GM19455 (cell line): Measurements from ENCODE around the gene TEX52.

Source experiments
- ATAC-seq: cut with Tn5 transposase; IDR thresholded peaks from one replicate; pipeline ENCODE4 v1.9.1; 2021; ENCODE audit not compliant: unreplicated experiment

The TEX52 gene

DNA sequence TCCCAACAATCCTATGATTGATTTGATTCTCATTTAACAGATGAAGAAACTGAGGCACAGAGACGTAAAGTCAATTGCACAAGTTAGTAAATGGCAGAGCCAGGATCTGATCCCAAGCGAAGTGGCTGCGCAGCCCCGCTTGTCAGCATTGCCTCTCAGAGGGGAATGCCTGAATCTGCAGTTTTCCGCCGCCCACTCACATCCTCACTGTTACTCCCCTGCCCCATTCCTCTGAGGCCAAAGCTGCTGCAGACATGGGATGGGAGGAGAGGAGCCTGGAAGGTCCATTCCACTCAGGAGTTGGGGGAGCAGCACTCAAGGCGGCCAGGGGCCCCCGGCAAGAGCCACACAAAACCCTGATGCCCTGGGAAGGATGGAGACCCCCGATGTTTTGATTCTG is 23.0 kb downstream of the TEX52 start:
- no peak for ATAC-seq

- no peak for ATAC-seq
Observed at GRCh38 chr12:2833327-2833726, 23.5 kb downstream of the TEX52 start.

GRCh38 chr12:2832550-2833127 is 24.2 kb downstream of the TEX52 start:
- ATAC-seq = no peak

GRCh38 chr12:2829275-2829674 is 27.6 kb downstream of the TEX52 start:
- no peak for ATAC-seq

GRCh38 chr12:2826721-2827515 is 29.9 kb downstream of the TEX52 start:
- no peak for ATAC-seq

DNA sequence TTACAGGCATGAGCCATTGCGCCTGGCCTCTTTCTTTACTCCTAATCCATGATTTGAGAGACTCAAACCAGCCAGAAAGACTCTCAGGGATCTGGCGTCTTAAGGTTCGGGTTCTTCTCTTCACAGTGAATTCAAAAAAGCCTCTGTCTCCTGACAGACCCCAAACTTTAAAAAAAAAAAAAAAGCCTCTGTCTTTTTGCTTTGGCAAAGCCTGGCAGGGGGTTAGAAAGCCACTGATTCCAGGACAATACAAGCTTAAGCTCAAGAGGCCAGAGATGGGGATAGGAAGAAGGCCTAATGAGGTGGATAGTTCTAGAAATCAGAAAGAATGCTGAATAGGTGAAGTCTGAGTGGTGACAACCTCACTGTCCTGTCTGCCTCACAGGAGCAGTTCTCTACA is 30.8 kb downstream of the TEX52 start:
- ATAC-seq = no peak

GRCh38 chr12:2825132-2825531 is 31.7 kb downstream of the TEX52 start:
- ATAC-seq = no peak

GRCh38 chr12:2824541-2824940 is 32.3 kb downstream of the TEX52 start:
- ATAC-seq = no peak

DNA sequence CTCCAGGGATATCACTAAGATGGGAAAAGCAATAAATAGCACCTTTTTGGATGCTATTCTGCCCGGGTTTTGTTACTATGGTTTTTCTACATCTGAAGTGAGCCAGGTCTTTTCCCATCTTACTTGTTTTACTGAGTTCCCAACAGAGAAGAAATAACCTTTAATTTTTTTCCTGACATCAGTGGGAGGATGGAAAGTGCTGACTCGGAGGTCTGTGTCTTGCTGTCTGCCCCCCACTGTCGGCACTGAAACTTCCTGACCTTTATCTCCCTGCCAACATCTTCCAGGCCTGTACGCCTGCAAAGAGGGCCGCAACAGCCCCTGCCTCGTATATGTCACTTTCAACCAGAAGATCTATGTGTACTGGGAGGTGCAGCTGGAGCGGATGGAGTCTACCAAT is 33.4 kb downstream of the TEX52 start:
- no peak for ATAC-seq

GRCh38 chr12:2820432-2820831 is 36.4 kb downstream of the TEX52 start:
- ATAC-seq = no peak

DNA sequence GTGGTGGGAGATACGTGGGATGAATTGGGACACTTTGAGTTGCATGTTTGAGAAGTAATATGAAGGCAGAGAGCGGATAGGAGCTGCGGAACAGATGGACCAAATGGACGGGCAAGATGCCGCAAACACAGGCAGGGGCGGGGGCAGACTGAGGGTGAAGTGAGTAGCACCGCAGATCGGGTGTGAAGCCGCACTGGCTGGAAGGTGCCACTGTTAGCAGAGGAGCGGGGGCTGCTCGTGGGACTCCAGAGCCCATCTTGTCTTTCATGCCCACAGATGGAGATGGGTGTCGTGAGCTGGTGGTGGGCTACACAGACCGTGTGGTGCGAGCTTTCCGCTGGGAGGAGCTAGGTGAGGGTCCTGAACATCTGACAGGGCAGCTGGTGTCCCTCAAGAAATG is 37.0 kb downstream of the TEX52 start:
- no peak for ATAC-seq

DNA sequence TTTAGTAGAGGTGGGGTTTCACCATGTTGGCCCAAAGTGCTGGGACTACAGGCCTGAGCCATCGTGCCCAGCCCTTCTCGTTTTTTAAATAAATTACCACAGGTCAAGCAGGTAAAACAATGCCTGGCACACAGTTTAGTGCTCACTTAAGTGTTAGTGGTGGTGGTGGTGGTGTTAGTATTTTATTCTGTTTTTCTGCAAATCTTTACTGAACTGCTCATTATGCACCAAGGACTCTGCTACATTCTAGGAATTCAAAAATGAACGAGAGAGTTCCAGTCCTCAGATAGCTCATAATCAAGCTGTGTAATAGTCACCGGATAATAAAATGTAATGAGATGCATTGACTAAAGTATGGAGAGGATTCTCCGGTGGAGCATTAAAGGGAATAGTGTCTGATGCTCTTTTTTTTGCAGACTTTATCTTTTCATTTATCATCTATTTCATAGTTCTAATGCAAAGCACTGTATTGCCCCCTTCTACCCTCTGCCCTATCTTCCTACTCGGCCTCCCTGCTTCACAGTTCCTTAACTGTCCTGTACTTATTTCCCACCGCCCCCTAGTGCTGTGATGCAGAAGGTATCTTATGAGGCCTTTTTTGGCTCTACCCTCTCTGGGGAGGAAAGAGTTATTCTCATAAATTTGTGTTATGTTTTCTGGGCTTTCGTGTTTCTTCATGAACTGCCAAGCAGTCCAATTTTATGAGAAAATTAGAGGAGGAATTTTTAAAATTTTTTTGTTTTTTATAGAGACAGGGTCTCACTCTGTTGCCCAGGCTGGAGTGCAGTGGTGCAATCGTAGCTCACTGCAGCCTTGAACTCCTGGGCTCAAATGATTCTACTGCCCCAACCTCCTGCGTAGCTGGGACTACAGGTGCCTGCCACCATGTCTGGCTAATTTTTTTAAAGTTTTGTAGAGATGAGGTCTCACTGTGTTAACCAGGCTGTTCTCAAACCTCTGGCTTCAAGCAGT is 43.3 kb downstream of the TEX52 start:
- peak; percentile 1 for ATAC-seq

GRCh38 chr12:2812290-2813213 is 44.3 kb downstream of the TEX52 start, which contains the start of gene ITFG2:
TSS of gene ITFG2 (plus strand) at chr12:2812668. CDS start at chr12:2812761, 93 bp downstream.
- peak; percentile 96 for ATAC-seq

GRCh38 chr12:2811801-2812200 is 45.0 kb downstream of the TEX52 start:
- no peak for ATAC-seq

GRCh38 chr12:2806700-2807099 is 50.1 kb downstream of the TEX52 start:
- no peak for ATAC-seq

GRCh38 chr12:2805143-2805520 is 51.7 kb downstream of the TEX52 start:
- no peak for ATAC-seq

DNA sequence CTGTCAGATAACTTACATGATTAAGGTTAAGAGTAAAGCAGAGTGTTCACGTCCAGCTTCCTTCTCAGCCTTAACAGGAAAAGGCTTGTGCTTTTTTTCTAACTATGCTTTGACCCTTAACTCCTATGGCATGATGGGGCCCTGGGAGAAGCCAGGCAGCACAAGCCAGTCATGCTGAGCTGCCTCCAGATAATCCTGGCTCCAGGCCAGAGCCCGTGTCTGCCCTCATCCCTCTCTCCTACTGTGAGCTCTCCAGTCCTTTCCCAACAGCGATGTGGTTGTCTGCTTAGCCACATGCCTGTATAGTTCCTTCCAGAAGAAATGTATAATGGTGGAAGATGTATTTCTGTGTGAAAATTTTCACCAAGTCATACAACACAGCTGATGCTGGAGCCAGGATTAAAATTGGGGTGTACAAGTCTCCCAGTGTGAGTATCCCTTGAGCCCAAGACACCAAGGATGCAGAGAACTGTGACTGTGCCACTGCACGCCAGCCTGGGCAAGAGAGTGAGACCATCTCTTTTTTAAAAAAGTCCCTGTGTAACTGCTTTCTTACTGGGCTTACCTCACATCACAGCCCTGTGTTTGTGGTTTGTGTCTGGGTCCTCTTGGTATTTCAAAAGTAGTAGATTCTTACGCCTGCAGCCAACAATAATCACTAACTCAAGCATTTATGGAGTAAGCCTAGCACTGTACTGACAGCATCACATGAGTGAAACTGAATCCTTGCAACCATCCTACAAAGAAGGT is 52.3 kb downstream of the TEX52 start:
- ATAC-seq = no peak

DNA sequence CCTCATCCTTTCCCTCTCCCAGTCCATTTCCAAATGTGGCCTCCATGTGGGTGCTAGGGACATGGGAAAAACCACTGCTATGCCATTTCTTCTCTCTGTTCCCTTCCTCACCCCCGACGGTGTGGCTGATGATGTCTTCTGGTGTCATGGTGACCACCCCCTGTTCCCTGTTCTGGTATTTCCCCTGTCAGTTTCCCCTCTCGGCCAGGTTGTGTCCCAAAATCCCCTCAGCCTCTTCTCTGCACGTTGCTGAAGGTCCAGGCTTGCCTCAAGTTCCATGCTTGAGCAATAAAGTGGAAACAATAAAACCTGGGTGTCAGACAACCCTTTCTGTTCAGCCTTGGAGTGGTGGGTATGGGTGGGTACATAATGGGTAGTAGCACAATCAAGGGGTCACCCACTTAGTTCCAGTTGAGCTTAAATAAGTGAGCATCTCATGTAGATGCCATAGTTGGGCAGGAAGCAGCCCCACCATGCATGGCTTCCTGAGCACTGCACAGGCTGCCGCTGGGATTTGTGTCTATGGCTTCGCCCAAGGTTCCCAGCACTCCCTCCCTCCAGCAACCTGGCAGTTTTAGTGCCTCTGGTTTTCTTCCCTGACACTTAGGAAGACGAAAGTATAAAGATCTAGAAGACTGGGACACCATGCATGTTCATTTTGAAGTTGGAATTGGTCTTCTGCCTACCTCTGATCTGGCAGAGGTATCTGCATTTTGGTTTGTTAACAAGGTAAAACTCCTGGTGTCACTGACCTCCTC is 53.0 kb downstream of the TEX52 start:
- ATAC-seq = no peak
